ENCODE data around the gene PDCD11.

DNA sequence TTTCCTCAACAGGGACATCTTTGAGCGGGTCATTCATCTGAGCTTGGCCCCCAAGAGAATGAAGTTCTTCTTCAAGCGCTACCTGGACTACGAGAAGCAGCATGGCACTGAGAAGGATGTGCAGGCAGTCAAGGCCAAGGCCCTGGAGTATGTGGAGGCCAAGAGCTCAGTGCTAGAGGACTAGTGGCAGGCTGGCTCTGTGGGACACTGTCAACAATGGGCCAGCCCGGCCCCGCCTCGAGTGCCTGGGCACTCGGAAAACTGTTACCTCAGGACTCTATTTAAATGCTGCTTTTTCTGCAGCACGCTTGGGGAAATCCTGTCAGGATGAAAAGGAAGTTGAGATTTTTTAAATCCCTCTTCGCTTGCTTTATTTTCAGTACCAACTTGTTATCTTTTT, 48.9 kb downstream of the PDCD11 start:
- TF ChIP-seq POLR2A (IDR thresholded peaks at IDR 0.05) (no peak), CTCF (IDR thresholded peaks at IDR 0.05) (no peak), POLR2AphosphoS5 (IDR thresholded peaks at IDR 0.05) (no peak)

All from prostate gland (tissue), 2 donors.